ENCODE measurements around the gene MIA3.
A peak's percentile ranks its signal among the peaks of the same experiment; 100 is the strongest.

GRCh38 chr1:222589462-222590302, 28.2 kb upstream of the MIA3 start, which contains the start of gene TAF1A:
- TF ChIP-seq CTCF (conservative IDR thresholded peaks at IDR 0.05; ENCODE audit: low read depth, low read length) = no peak
- no peak for TF ChIP-seq POLR2A (IDR thresholded peaks at IDR 0.05; ENCODE audit: low read depth, low read length)
- TF ChIP-seq CEBPB (IDR thresholded peaks at IDR 0.05; ENCODE audit: low read depth, low read length) = no peak
- TF ChIP-seq RFX5 (IDR thresholded peaks at IDR 0.05; ENCODE audit: low read depth, low read length) = no peak
- no peak for TF ChIP-seq SMC3 (IDR thresholded peaks at IDR 0.05; ENCODE audit: low read depth, low read length)
- TF ChIP-seq FOS (IDR thresholded peaks at IDR 0.05; ENCODE audit: low read depth, low read length) = no peak
- TF ChIP-seq MXI1 (IDR thresholded peaks at IDR 0.05; ENCODE audit: borderline replicate concordance, low read depth, low read length) = peak; percentile 68; the same call in 1 of the 2 replicates
- TF ChIP-seq MAFK (IDR thresholded peaks at IDR 0.05; ENCODE audit: low read depth, low read length) = peak; percentile 27; the same call in 1 of the 2 replicates
- no peak for TF ChIP-seq CHD1 (IDR thresholded peaks at IDR 0.05; ENCODE audit: low read depth, low read length)
- peak; percentile 61; the same call in 1 of the 2 replicates for TF ChIP-seq BHLHE40 (IDR thresholded peaks at IDR 0.05; ENCODE audit: low read depth, low read length)
- TF ChIP-seq MAZ (IDR thresholded peaks at IDR 0.05; ENCODE audit: borderline replicate concordance, low read depth, low read length) = no peak
- no peak for TF ChIP-seq RAD21 (IDR thresholded peaks at IDR 0.05; ENCODE audit: low read length)
